CD4-positive, alpha-beta T cell (primary cell): ENCODE results near the gene ZNF688. TPM values are rescaled to one million over a fixed set of nuclear protein-coding genes. Genes with fewer than 3 reads are reported as not detected.
"Not testable (repeated sequence)": the region's sequence is repeated elsewhere in the genome, so short reads cannot be mapped to it uniquely, and the experiment has no call there.

Source experiments
- ATAC-seq: fragments of 200-7000 bp; cut with Tn5 transposase; one replicate; pipeline ENCODE4 v1.10.0; 2022; ENCODE audit warnings: mild to moderate bottlenecking; ENCODE audit not compliant: poor library complexity
- CTCF ChIA-PET: fragments of 350-600 bp; sonication (Branson Sonifier 250); formaldehyde crosslinking; loops from one replicate; lab custom pipeline; 2021; ENCODE audit warnings: antibody characterized with exemption, inconsistent platforms; lab: Charles Lee
- POLR2A ChIA-PET: fragments of 350-600 bp; sonication (Branson Sonifier 250); formaldehyde crosslinking; loops from one replicate; lab custom pipeline; 2021; ENCODE audit warnings: antibody characterized with exemption, inconsistent platforms; lab: Charles Lee
- DNase-seq, 14 experiments: peaks; one replicate each; pipeline ENCODE4 v3.0.0-alpha.2; 2013 to 2020; ENCODE audit warnings: mixed read lengths in 2 of 14
- H3K27ac ChIP-seq, 2 donors: one replicate each; pipeline versions ENCODE4 v1.5.1 to v1.7.0; 2013; ENCODE audit warnings: low read length in 2 of 2, low read depth in 1 of 2, mild to moderate bottlenecking in 1 of 2
- H3K27me3 ChIP-seq, 2 experiments: 1 replicate in 1 of 2; 2 replicates in 1 of 2; pipeline versions ENCODE4 v1.6.1 to v1.7.0; 2013; ENCODE audit warnings: low read length in 2 of 2, control low read depth in 1 of 2, mild to moderate bottlenecking in 1 of 2, moderate library complexity in 1 of 2; ENCODE audit not compliant: insufficient read depth in 2 of 2, control insufficient read depth in 1 of 2
- H3K36me3 ChIP-seq: one replicate; pipeline ENCODE4 v1.6.1; 2013; ENCODE audit warnings: low read length, control low read depth; ENCODE audit not compliant: insufficient read depth
- H3K4me1 ChIP-seq: one replicate; pipeline ENCODE4 v1.6.1; 2013; ENCODE audit warnings: low read length, control low read depth; ENCODE audit not compliant: insufficient read depth
- H3K4me3 ChIP-seq: one replicate; pipeline ENCODE4 v1.5.1; 2013; ENCODE audit warnings: mild to moderate bottlenecking, low read length, moderate library complexity
- H3K9me3 ChIP-seq, 2 experiments: 1 replicate in 1 of 2; 2 replicates in 1 of 2; pipeline versions ENCODE4 v1.6.1 to v1.7.0; 2013; ENCODE audit warnings: low read length in 2 of 2, mild to moderate bottlenecking in 2 of 2, control low read depth in 1 of 2, moderate library complexity in 1 of 2; ENCODE audit not compliant: control insufficient read depth in 1 of 2, insufficient read depth in 1 of 2
- H3K27ac Mint-ChIP-seq: one replicate; pipeline ENCODE4 v1.8.0; 2020; ENCODE audit warnings: mixed read lengths
- H3K27me3 Mint-ChIP-seq: one replicate; pipeline ENCODE4 v1.8.0; 2021; ENCODE audit warnings: mixed read lengths
- H3K36me3 Mint-ChIP-seq: one replicate; pipeline ENCODE4 v1.8.0; 2021; ENCODE audit warnings: low read depth, mixed read lengths
- H3K4me1 Mint-ChIP-seq: one replicate; pipeline ENCODE4 v1.8.0; 2021; ENCODE audit warnings: low read depth, mixed read lengths
- H3K4me3 Mint-ChIP-seq: one replicate; pipeline ENCODE4 v1.8.0; 2020; ENCODE audit warnings: mild to moderate bottlenecking, mixed read lengths
- H3K9me3 Mint-ChIP-seq: one replicate; pipeline ENCODE4 v1.8.0; 2020; ENCODE audit warnings: mixed read lengths
- intact Hi-C, 2 experiments: fragments of 100-400 bp; cut with DNase I in 1 of 2; cut with micrococcal nuclease in 1 of 2; formaldehyde crosslinking; loops; one replicate each; pipeline versions ENCODE4 v1.15.1 to v1.9.0; 2023 to 2025; cut with DNase I, micrococcal nuclease
- total RNA-seq, 174 experiments: library from RNA in 2 of 174; stranded (reverse) in 2 of 174; gene quantifications; one replicate each; pipeline ENCODE4 v1.2.3 and lab custom pipeline; 2021 to 2026
- TF ChIP-seq, protein P1 (sequence below): fragments of 200-600 bp; IDR thresholded peaks from one replicate; pipeline ENCODE4 v1.8.0; 2022; ENCODE audit warnings: antibody characterized with exemption, mild to moderate bottlenecking

The ZNF688 gene
- total RNA-seq, 2 experiments from 2014 or later: 8.8 to 9.6 TPM

DNA sequence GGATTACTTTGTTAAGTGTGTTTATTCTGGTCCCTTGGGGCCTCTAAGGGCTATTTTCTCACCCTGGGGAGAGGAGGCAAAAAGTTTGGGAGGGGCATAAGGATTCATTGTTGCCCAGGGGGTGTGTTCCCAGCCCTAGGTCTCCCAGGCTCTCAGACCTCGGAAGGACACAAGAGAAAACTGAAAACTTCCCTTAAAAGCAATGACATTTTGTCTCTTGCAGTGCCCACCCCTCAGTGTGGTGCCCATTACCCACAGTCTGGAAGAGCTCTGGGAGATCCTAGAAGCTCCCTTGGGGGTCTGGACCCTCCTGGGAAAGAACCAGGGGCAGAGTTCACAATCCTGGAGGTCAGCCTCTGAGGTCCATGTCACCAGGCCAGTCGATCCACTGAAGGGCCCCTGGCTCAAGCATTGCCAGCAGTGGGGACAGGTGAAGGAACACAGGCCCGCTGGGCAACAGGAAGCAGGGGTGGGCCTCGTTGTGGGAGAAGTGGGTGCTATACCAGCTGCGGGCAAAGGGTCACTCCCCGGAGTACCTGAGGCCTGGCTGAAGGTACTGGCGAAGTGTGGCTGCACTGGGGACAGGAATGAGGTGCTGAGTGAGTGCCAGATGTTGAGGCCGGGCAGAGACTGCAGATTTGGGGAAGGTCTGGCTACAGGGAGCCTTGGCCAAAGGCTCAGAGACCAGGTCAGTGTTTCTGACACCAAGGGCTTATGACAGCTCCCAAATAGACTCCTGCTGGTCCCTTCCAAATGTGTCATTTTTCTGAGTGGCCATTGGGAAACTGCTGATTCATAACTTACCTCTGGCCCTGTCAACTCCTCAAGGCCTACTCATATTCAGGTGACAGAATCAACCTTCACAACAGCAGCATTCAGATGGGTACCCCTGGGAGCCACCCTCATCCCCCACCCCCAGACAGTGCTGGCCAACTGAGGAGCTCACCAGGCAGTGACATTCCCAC, 32.2 kb downstream of the ZNF688 start:
- Histone ChIP-seq H3K4me3 (no peak overlapping the region), H3K9me3 (no peaks in the 10 kb centered on the region), H3K36me3 (no peaks in the 10 kb centered on the region), H3K27me3 (no peaks in the 10 kb centered on the region), H3K27ac (no peak overlapping the region), H3K4me1 (peaks cover 25% of the 10 kb centered on the region)
- Mint-ChIP-seq H3K36me3 (peaks cover 16% of the 10 kb centered on the region), H3K4me1 (peaks cover 31% of the 10 kb centered on the region), H3K27me3 (no peaks in the 10 kb centered on the region), H3K4me3 (no peak overlapping the region), H3K27ac (no peak overlapping the region), H3K9me3 (no peaks in the 10 kb centered on the region)
- no peak for ATAC-seq
- POLR2A ChIA-PET: no interaction called here
- no peak for DNase-seq
- CTCF ChIA-PET: no interaction called here
- TF ChIP-seq, protein P1, sequence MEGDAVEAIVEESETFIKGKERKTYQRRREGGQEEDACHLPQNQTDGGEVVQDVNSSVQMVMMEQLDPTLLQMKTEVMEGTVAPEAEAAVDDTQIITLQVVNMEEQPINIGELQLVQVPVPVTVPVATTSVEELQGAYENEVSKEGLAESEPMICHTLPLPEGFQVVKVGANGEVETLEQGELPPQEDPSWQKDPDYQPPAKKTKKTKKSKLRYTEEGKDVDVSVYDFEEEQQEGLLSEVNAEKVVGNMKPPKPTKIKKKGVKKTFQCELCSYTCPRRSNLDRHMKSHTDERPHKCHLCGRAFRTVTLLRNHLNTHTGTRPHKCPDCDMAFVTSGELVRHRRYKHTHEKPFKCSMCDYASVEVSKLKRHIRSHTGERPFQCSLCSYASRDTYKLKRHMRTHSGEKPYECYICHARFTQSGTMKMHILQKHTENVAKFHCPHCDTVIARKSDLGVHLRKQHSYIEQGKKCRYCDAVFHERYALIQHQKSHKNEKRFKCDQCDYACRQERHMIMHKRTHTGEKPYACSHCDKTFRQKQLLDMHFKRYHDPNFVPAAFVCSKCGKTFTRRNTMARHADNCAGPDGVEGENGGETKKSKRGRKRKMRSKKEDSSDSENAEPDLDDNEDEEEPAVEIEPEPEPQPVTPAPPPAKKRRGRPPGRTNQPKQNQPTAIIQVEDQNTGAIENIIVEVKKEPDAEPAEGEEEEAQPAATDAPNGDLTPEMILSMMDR: no peak
- intact Hi-C loops: loop anchor here in 1 of 2 experiments (5.0 kb wide), 2 partner anchors 58 to 92 kb away; partner anchors contain the start of gene SEPHS2

DNA sequence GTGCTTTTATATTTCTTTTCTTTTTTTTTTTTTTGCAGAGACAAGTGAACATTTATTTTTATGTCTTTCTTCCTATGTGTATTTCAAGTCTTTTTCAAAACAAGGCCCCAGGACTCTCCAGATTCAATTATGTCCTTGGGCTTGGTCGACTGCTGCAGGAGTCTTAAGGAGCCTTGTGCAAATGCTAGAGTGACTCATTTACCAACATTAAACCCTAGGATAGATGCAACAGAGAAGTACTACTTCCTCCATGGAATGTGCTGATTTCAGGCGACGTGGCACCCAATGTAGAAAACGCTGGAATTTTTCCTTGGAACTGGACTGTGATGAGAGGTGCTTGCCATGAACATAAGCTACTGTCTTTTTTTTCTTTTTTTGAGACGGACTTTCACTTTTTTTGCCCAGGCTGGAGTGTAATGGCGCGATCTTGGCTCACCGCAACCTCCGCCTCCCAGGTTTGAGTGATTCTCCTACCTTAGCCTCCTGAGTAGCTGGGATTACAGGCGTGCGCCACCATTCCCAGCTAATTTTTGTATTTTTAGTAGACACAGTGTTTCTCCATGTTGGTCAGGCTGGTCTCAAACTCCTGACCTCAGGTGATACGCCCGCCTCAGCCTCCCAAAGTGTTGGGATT, 35.0 kb downstream of the ZNF688 start:
- Histone ChIP-seq H3K27ac (peak overlapping the region in 1 of 2 donors; percentile 85), H3K4me1 (peaks cover 40% of the 10 kb centered on the region), H3K36me3 (peaks cover 11% of the 10 kb centered on the region)
- ChIA-PET POLR2A (interaction anchor here (1.1 to 3.6 kb wide), 14 partner anchors 10 to 165 kb away, joined by 3 to 116 read pairs (median 14); partner anchors contain the start of genes DCTPP1, SEPTIN1, ZNF688 and ZNF764), CTCF (interaction anchor here (1.1 to 4.2 kb wide), 13 partner anchors 16 to 106 kb away, joined by 3 to 68 read pairs (median 9); partner anchors contain the start of genes DCTPP1, ZNF689, ZNF764 and ZNF785)
- peak overlapping the region; percentile 94 for H3K4me3 Mint-ChIP-seq
- H3K36me3 Mint-ChIP-seq: peaks cover 19% of the 10 kb centered on the region
- intact Hi-C loops: loop anchor here in 1 of 2 experiments (5.0 kb wide), 2 partner anchors 61 to 89 kb away; partner anchors contain the start of gene SEPHS2
- DNase-seq, ATAC-seq, H3K4me3 ChIP-seq, H3K27me3 Mint-ChIP-seq, H3K27me3 ChIP-seq, H3K9me3 ChIP-seq, H3K9me3 Mint-ChIP-seq: not testable (repeated sequence)
- peak overlapping the region; percentile 99 for H3K27ac Mint-ChIP-seq
- H3K4me1 Mint-ChIP-seq: peaks cover 35% of the 10 kb centered on the region

DNA sequence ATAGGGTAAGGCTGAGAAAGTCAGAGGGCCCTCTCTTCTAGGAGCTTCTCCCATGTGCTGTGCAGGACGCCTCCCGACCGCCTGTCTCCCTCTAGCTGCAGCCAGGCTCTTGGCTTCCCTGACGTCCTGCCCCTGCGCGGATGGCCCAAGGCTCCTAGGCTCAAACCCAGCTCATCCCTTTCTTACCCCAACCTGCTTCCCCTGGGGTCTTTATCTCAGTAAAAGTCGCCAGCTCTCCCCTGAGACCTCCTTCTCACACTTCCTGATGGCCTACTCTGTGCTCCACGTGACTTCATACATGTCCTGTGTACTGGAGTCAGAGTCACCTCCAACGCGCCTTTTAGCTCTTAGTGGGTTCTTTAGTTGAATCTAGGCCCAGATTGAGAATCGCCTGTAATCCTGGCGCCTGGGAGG, 35.7 kb downstream of the ZNF688 start:
- CTCF ChIA-PET: interaction anchor here (0.7 to 4.2 kb wide), 23 partner anchors 8 to 123 kb away, joined by 3 to 68 read pairs (median 5); partner anchors contain the start of genes DCTPP1, FBRS, SEPHS2 and ZNF688
- TF ChIP-seq, protein P1: peak; percentile 57
- DNase-seq: peak; percentile 40 to 83 (median 55)
- Mint-ChIP-seq H3K27me3 (no peaks in the 10 kb centered on the region), H3K4me1 (peaks cover 35% of the 10 kb centered on the region), H3K36me3 (peaks cover 20% of the 10 kb centered on the region), H3K4me3 (peak overlapping the region; percentile 94), H3K9me3 (no peaks in the 10 kb centered on the region), H3K27ac (peak overlapping the region; percentile 99)
- intact Hi-C loops: loop anchor here (1.0 to 5.0 kb wide), 10 partner anchors 15 to 105 kb away; partner anchors contain the start of genes DCTPP1 (in 1 of the 2), SEPHS2 (in 1 of the 2), ZNF689 (in 1 of the 2) and ZNF764 (in 1 of the 2)
- POLR2A ChIA-PET: interaction anchor here (0.7 to 3.6 kb wide), 30 partner anchors 8 to 444 kb away, joined by 3 to 116 read pairs (median 7); partner anchors contain the start of genes DCTPP1, FBRS, SEPHS2 and SEPTIN1
- peaks cover 17% of the 10 kb centered on the region for H3K36me3 ChIP-seq
- H3K27me3 ChIP-seq: no peaks in the 10 kb centered on the region
- H3K4me3 ChIP-seq: peak overlapping the region; percentile 87
- H3K27ac ChIP-seq: peak overlapping the region; percentile 85 to 96
- H3K9me3 ChIP-seq: no peaks in the 10 kb centered on the region
- peak; percentile 62 for ATAC-seq
- H3K4me1 ChIP-seq: peaks cover 40% of the 10 kb centered on the region
